ENCODE data around the gene NDRG3.

The NDRG3 gene

DNA sequence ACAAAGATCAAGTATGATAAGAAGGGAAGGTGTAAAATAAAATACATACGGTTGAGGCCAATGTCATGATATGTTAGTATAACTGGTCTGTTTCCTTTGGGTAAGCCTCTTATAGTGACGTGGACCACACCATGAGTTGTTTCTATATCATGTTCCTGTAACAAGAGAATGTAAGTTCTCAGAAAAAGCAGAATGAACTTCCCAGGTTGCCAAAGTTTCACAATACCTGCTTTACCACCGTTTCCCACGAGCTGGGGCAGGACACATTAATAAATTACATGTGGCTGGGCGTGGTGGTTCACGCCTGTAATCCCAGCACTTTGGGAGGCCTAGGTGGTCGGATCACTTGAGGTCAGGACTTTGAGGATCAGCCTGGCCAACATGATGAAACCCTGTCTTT, 57.3 kb downstream of the NDRG3 start:
- TF ChIP-seq SUZ12 (IDR thresholded peaks at IDR 0.05; ENCODE audit: extremely low read depth, insufficient read depth, insufficient read length) (no peak), ZNF274 (IDR thresholded peaks at IDR 0.05; ENCODE audit: low read depth, low read length) (no peak), YY1 (IDR thresholded peaks at IDR 0.05; ENCODE audit: insufficient read depth, insufficient read length) (no peak)
- DNase-seq (ENCODE audit: low read depth, low spot score), result no peak
- no peaks in the 10 kb centered on the region for H3K9me3 ChIP-seq (ENCODE audit: insufficient read depth, low read length)
- no peak overlapping the region for H3K9ac ChIP-seq (ENCODE audit: insufficient read length, low read depth)
- H3K36me3 ChIP-seq (ENCODE audit: insufficient read depth, insufficient read length, low read length), result peaks cover 9% of the 10 kb centered on the region
- no peaks in the 10 kb centered on the region for H3K4me1 ChIP-seq (ENCODE audit: insufficient read depth, insufficient read length)
- no peaks in the 10 kb centered on the region for H3K27me3 ChIP-seq (ENCODE audit: insufficient read depth, insufficient read length)
- H3K4me3 ChIP-seq (ENCODE audit: insufficient read length, low read depth), result no peak overlapping the region

DNA sequence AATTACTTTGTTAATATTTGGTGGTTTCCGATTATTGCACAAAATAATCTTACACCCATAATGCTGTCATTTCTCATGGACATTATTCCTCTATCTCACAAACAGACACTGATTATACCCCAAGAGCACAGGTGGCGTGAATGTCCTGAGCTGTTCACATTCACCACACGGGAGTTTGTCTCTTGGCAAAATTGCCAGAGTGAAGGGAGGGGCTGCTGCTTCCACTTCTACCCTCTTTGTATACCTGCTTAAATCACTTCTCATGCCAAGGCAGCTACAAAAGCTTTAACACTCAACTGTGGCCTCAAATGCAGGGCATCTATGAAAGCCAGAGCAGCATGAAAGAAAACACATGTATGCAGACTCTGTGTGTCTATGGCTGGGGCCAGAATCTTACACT, 58.0 kb downstream of the NDRG3 start:
- Histone ChIP-seq H3K9ac (ENCODE audit: insufficient read length, low read depth) (no peak overlapping the region), H3K4me3 (ENCODE audit: insufficient read length, low read depth) (no peak overlapping the region), H3K36me3 (ENCODE audit: insufficient read depth, insufficient read length, low read length) (peaks cover 9% of the 10 kb centered on the region), H3K9me3 (ENCODE audit: insufficient read depth, low read length) (no peaks in the 10 kb centered on the region), H3K27me3 (ENCODE audit: insufficient read depth, insufficient read length) (no peaks in the 10 kb centered on the region), H3K4me1 (ENCODE audit: insufficient read depth, insufficient read length) (no peaks in the 10 kb centered on the region)
- TF ChIP-seq YY1 (IDR thresholded peaks at IDR 0.05; ENCODE audit: insufficient read depth, insufficient read length) (no peak), ZNF274 (IDR thresholded peaks at IDR 0.05; ENCODE audit: low read depth, low read length) (no peak), SUZ12 (IDR thresholded peaks at IDR 0.05; ENCODE audit: extremely low read depth, insufficient read depth, insufficient read length) (no peak)
- DNase-seq (ENCODE audit: low read depth, low spot score), result no peak

DNA sequence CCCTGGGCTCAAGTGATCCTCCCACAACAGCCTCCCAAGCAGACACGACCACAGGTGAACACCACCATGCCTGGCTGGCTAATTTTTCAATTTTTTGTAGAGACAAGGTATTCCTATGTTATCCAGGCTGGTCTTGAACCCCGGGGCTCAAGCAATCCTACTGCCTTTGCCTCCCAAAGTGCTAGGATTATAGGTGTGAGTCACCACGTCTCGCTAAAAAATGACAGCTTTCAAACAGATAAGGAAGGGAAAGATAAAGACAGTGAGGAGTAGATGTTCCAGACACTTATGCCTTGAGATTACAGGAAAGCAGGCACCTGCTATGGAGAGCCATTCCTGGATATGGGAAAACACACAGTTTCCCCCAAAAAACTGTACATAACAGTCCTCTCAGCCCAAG, 58.9 kb downstream of the NDRG3 start:
- DNase-seq (ENCODE audit: low read depth, low spot score), result no peak
- TF ChIP-seq YY1 (IDR thresholded peaks at IDR 0.05; ENCODE audit: insufficient read depth, insufficient read length), result no peak

DNA sequence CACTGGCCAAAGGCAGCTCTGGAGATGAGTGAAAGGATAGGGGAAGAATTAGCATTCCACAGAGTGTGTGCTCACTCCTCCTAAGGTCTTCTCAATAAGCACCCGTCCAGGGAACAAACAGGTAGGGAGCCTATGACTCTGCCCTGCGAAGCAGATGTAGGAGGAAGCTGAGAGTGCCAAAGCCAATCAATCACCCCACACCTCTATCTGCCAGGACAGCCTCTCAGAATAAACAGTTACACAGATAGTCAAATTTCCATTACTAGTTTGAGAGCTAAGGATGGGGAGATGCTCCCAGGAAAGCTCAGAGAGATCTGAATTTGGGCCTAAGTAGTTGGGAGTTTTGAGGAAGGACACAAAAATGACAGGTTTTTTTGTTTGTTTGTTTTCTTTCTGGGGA, 59.4 kb downstream of the NDRG3 start:
- Histone ChIP-seq H3K4me3 (ENCODE audit: insufficient read length, low read depth) (no peak overlapping the region), H3K27me3 (ENCODE audit: insufficient read depth, insufficient read length) (no peaks in the 10 kb centered on the region), H3K4me1 (ENCODE audit: insufficient read depth, insufficient read length) (no peaks in the 10 kb centered on the region), H3K9ac (ENCODE audit: insufficient read length, low read depth) (no peak overlapping the region), H3K36me3 (ENCODE audit: insufficient read depth, insufficient read length, low read length) (peaks cover 14% of the 10 kb centered on the region), H3K9me3 (ENCODE audit: insufficient read depth, low read length) (no peaks in the 10 kb centered on the region)
- TF ChIP-seq ZNF274 (IDR thresholded peaks at IDR 0.05; ENCODE audit: low read depth, low read length), result no peak
- no peak for TF ChIP-seq SUZ12 (IDR thresholded peaks at IDR 0.05; ENCODE audit: extremely low read depth, insufficient read depth, insufficient read length)
- no peak for TF ChIP-seq YY1 (IDR thresholded peaks at IDR 0.05; ENCODE audit: insufficient read depth, insufficient read length)
- no peak for DNase-seq (ENCODE audit: low read depth, low spot score)

More for the DNA sequence above, 58.9 kb downstream of the NDRG3 start:
- Histone ChIP-seq H3K9ac (ENCODE audit: insufficient read length, low read depth) (no peak overlapping the region), H3K4me1 (ENCODE audit: insufficient read depth, insufficient read length) (no peaks in the 10 kb centered on the region), H3K27me3 (ENCODE audit: insufficient read depth, insufficient read length) (no peaks in the 10 kb centered on the region), H3K4me3 (ENCODE audit: insufficient read length, low read depth) (no peak overlapping the region), H3K9me3 (ENCODE audit: insufficient read depth, low read length) (no peaks in the 10 kb centered on the region), H3K36me3 (ENCODE audit: insufficient read depth, insufficient read length, low read length) (peaks cover 14% of the 10 kb centered on the region)

DNA sequence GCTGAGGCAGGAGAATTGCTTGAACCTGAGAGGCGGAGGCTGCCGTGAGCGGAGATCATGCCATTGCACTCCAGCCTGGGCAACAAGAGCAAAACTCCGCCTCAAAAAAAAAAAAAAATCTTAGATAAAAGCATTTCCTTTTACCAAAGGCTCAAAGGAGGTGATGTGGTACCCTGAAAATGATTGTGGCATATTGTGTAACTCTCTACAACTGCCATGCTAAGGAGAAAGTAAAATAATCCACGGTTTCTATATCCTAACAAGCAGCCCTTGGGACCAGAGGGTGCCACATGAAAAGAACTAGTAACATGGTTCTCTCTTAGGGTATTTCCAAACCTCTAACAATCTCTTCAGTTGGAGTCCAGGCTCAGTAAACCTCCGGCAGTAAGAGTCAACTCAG, 61.1 kb downstream of the NDRG3 start:
- DNase-seq (ENCODE audit: low read depth, low spot score), result no peak
- H3K9ac ChIP-seq (ENCODE audit: insufficient read length, low read depth), result no peak overlapping the region
- no peaks in the 10 kb centered on the region for H3K9me3 ChIP-seq (ENCODE audit: insufficient read depth, low read length)
- no peak overlapping the region for H3K4me3 ChIP-seq (ENCODE audit: insufficient read length, low read depth)
- no peak for TF ChIP-seq ZNF274 (IDR thresholded peaks at IDR 0.05; ENCODE audit: low read depth, low read length)
- no peaks in the 10 kb centered on the region for H3K27me3 ChIP-seq (ENCODE audit: insufficient read depth, insufficient read length)
- H3K4me1 ChIP-seq (ENCODE audit: insufficient read depth, insufficient read length), result no peaks in the 10 kb centered on the region
- H3K36me3 ChIP-seq (ENCODE audit: insufficient read depth, insufficient read length, low read length), result peaks cover 14% of the 10 kb centered on the region

DNA sequence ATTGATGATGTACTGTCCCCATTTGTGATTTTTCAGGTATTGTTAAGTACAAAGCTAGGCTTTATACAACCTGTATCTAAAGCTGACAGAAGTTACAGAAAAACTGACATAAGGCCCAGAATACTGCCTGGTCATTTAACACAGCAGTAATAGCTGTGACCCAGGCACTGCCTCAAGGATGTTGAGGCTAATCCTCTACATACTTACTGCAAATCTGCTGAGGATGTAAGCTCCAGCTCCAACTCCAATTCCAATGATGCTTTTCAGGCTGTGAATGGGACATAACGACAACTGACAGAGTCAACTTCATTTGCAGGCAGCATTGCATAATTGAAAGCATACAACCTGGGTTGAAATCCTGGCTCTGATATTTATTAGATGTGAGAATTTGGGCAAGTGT, 63.6 kb downstream of the NDRG3 start:
- Histone ChIP-seq H3K9ac (ENCODE audit: insufficient read length, low read depth) (peak overlapping the region; percentile 11), H3K4me3 (ENCODE audit: insufficient read length, low read depth) (no peak overlapping the region), H3K36me3 (ENCODE audit: insufficient read depth, insufficient read length, low read length) (peaks cover 9% of the 10 kb centered on the region), H3K9me3 (ENCODE audit: insufficient read depth, low read length) (peaks cover 3% of the 10 kb centered on the region; the same call in 1 of the 2 replicates), H3K27me3 (ENCODE audit: insufficient read depth, insufficient read length) (no peaks in the 10 kb centered on the region), H3K4me1 (ENCODE audit: insufficient read depth, insufficient read length) (no peaks in the 10 kb centered on the region)
- TF ChIP-seq ZNF274 (IDR thresholded peaks at IDR 0.05; ENCODE audit: low read depth, low read length) (no peak), YY1 (IDR thresholded peaks at IDR 0.05; ENCODE audit: insufficient read depth, insufficient read length) (no peak), SUZ12 (IDR thresholded peaks at IDR 0.05; ENCODE audit: extremely low read depth, insufficient read depth, insufficient read length) (no peak)
- DNase-seq (ENCODE audit: low read depth, low spot score), result no peak

DNA sequence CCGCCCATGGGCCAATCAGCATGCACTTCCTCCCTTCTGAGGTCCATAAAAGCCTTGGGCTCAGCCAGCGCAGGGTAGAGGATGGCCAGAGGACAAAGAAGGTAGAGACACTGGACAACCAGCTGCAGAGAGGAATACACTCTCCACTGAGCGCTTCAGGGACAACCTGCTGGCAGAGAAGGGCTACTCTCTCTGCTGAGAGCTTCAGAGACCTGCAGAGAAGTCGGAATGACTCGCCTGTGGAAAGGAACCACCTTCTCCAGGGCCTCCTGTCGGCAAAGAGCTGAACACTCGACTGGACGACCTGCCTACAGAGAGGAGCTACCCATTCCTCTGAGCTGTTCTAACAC, 68.5 kb downstream of the NDRG3 start:
- H3K9me3 ChIP-seq (ENCODE audit: insufficient read depth, low read length), result peaks cover 5% of the 10 kb centered on the region; the same call in 1 of the 2 replicates
- no peak for DNase-seq (ENCODE audit: low read depth, low spot score)
- H3K4me3 ChIP-seq (ENCODE audit: insufficient read length, low read depth), result no peak overlapping the region
- no peaks in the 10 kb centered on the region for H3K27me3 ChIP-seq (ENCODE audit: insufficient read depth, insufficient read length)
- H3K4me1 ChIP-seq (ENCODE audit: insufficient read depth, insufficient read length), result peaks cover 4% of the 10 kb centered on the region
- H3K9ac ChIP-seq (ENCODE audit: insufficient read length, low read depth), result no peak overlapping the region
- H3K36me3 ChIP-seq (ENCODE audit: insufficient read depth, insufficient read length, low read length), result peaks cover 3% of the 10 kb centered on the region
- TF ChIP-seq YY1 (IDR thresholded peaks at IDR 0.05; ENCODE audit: insufficient read depth, insufficient read length) (no peak), SUZ12 (IDR thresholded peaks at IDR 0.05; ENCODE audit: extremely low read depth, insufficient read depth, insufficient read length) (no peak), ZNF274 (IDR thresholded peaks at IDR 0.05; ENCODE audit: low read depth, low read length) (no peak)

Measured in NT2/D1 (cell line).